ENCODE measurements around the gene MEGF6.

The MEGF6 gene

DNA sequence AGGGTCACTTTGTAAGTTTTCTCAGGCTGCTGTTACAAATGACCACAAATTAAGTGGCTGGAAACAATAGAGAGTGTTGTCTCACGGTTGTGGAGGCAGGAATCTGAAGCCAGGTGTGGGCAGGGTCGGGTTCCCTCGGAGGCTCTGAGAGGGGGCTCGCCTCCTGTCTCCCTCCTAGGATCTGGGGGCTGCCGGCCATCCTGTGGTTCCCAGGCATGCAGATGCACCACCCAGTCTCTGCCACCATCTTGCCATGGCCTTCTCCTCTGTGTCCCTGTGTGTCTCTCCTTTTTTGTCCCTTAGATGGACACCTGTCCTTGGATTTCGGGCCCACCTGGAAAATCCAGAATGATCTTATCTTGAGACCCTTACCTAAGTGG lies 45.8 kb upstream of the MEGF6 start:
- no peak for TF ChIP-seq CTCF (IDR thresholded peaks at IDR 0.05; ENCODE audit: low read depth, low read length)
- no peak overlapping the region for H3K4me3 ChIP-seq (replicated peaks in 1 of 2; ENCODE audit: low read depth in 2 of 2, low read length in 2 of 2)
- DNase-seq (ENCODE audit: low read depth in 2 of 2): no peak

DNA sequence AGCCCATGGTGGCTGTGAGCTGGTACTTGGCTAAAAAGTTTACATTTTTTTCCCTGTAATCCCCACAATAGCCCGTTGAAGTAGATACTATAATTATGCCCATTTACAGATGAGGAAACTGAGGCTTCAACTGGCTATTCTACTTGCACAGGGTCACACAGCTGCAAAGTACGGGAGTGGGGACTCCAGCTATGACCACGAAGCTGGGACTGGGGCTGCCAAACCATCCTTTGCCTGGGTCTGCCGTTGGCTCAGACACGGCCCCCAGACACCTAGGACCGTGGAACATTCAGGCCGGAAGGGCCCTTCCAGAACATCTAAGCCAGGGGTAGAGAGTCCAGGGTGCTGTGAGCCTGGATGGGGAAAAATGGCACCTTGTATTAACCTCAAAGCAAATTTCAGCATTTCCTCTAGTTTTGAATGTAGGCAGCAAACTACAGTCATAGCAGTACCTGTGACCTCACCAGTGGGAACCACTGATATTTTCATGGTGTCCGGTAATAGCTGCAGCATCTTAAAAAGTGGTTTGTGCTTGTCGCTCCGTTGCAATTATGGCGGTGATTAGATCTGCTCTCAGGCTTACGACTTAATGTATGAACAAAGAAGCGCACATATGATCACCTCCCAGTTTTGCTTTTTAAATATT lies 45.3 kb upstream of the MEGF6 start:
- no peak for DNase-seq (ENCODE audit: low read depth in 2 of 2)
- no peak for TF ChIP-seq CTCF (IDR thresholded peaks at IDR 0.05; ENCODE audit: low read depth, low read length)
- H3K4me3 ChIP-seq (replicated peaks in 1 of 2; ENCODE audit: low read depth in 2 of 2, low read length in 2 of 2): no peak overlapping the region

DNA sequence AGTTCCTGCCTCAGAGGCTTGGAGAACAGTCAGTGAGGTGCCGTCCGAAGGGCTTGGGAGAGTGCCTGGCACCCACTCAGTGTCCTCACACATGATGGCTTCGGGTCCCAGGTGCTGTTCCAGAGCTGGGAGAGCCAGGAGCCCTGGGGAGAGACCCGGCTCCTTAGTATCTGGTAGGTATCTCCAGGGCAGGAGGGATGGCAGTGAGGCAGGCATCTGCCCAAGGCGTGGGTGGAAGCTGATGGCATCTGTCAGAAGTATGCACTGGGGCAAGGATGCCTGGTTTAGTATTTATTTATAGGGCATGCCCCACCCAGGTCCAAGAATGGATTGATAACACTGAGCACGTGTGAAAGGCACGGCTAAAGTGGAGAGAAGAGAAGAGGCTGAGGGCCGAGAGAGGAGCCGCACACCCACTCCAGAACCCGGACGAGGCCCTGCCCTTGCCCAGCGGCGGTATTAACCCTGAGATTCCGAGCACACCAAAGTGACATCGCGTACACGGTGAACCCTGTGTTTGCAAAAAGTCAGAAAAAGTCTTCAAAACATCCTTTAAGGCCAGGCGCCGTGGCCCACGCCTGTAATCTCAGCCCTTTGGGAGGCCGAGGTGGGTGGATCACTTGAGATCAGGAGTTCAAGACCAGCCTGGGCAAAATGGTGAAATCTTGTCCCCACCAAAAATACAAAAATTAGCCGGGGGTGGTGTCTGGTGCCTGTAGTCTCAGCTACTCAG lies 43.4 kb upstream of the MEGF6 start:
- no peak overlapping the region for H3K4me3 ChIP-seq (replicated peaks in 1 of 2; ENCODE audit: low read depth in 2 of 2, low read length in 2 of 2)
- TF ChIP-seq CTCF (IDR thresholded peaks at IDR 0.05; ENCODE audit: low read depth, low read length): no peak
- no peak for DNase-seq (ENCODE audit: low read depth in 2 of 2)

DNA sequence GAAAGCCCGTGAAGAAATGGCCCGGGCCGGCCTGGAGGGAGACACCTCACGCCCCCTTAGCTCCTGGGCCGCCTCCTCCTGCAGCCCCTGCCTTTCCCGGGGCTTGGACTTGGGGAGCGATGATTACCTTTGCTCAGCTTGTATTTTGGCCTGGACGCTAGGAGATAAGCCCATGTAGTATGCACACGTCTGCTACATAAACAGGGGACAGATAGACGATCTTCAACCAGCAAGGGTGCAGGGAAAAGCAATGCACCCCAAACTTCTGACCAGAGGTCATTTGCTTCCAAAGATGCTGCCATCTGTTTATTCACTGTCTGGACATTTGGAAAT lies 41.9 kb upstream of the MEGF6 start:
- DNase-seq (ENCODE audit: low read depth in 2 of 2): no peak
- no peak for TF ChIP-seq CTCF (IDR thresholded peaks at IDR 0.05; ENCODE audit: low read depth, low read length)
- H3K4me3 ChIP-seq (replicated peaks in 1 of 2; ENCODE audit: low read depth in 2 of 2, low read length in 2 of 2): no peak overlapping the region

DNA sequence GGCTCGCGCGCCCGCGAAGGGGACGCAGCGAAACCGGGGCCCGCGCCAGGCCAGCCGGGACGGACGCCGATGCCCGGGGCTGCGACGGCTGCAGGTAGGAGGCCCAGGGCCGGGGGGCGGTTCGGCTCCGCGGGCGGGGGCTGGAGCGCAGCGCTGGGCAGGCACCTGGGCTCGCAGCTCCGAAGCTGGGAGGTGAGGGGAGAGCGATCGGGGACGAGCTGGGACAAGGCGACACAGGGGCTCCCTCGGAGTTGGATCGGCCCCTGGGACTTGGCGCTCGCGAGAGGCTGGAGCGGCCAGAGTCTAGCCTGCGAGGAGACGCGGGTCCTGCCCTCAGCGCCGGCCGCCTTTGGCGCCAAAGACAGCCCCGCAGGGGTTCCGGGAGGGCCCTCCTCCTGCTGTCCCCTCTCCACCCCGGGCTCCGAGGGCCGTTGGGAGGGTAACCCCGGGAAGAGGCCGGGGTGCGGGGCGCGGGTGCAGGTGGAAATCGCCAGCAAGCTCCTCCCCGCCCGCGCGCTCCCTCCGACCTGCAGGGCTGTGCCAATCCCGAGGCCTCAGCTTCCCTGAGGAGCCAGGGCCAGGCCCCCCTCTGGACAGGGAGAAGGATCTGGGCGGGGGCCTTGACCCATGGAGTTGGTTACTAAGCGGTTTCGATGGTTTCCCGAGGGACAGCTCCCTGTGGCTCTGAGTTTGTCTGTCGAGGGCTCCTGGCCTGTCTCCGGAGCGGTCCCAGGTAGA lies 41.4 kb upstream of the MEGF6 start:
- H3K4me3 ChIP-seq (replicated peaks in 1 of 2; ENCODE audit: low read depth in 2 of 2, low read length in 2 of 2): no peak overlapping the region
- TF ChIP-seq CTCF (IDR thresholded peaks at IDR 0.05; ENCODE audit: low read depth, low read length): no peak
- DNase-seq (ENCODE audit: low read depth in 2 of 2): no peak

DNA sequence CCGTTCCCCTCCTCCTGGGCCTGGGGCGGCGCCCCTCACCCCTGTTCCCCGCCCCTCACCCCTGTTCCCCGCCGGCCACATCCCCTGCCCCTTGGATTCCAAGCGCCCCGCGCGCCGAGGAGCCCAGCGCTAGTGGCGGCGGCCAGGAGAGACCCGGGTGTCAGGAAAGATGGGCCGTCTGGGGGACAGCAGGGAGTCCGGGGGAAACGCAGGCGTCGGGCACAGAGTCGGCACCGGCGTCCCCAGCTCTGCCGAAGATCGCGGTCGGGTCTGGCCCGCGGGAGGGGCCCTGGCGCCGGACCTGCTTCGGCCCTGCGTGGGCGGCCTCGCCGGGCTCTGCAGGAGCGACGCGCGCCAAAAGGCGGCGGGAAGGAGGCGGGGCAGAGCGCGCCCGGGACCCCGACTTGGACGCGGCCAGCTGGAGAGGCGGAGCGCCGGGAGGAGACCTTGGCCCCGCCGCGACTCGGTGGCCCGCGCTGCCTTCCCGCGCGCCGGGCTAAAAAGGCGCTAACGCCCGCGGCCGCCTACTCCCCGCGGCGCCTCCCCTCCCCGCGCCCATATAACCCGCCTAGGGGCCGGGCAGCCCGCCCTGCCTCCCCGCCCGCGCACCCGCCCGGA lies 40.7 kb upstream of the MEGF6 start, which contains the start of gene TP73:
TSS of gene TP73 (plus strand) at position 587 of the 618 bp plus-strand sequence. CDS start 29,850 bp downstream, outside the sequence.
- no peak within 1 kb of the TSS for H3K4me3 ChIP-seq (replicated peaks in 1 of 2; ENCODE audit: low read depth in 2 of 2, low read length in 2 of 2)
- no peak for DNase-seq (ENCODE audit: low read depth in 2 of 2)
- TF ChIP-seq CTCF (IDR thresholded peaks at IDR 0.05; ENCODE audit: low read depth, low read length): no peak
